GM03348 (cell line): ENCODE measurements around the gene TRIM62.

Experiments
- DNase-seq: peaks from one replicate; pipeline ENCODE4 v3.0.0; 2012; ENCODE audit warnings: low spot score

TRIM62 gene

DNA sequence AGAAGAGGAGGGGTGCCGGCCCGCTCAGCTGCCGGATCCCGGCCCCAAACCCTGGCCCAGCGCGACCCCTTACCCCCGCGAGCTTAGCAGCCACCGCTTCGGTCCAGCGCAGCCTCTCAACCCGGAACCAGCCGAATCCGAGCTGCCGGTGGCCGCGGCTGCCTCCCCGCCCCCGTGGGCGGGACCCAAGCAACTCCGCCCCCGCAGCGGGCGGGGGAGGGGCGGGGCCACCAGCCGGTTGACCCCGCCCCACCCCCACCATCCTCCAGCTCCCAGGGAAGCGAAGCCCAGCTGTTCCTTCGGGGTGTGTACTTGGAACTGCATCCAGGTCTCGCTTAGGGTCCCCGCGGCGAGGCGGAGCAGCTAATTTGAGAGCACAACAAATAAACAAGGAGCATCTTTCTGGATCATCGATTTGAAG lies at the start of gene TRIM62:
TSS of gene TRIM62 (minus strand) at position 123 of the 421 bp plus-strand sequence. CDS start 611 bp downstream, outside the sequence.
- DNase-seq, result peak; percentile 98

DNA sequence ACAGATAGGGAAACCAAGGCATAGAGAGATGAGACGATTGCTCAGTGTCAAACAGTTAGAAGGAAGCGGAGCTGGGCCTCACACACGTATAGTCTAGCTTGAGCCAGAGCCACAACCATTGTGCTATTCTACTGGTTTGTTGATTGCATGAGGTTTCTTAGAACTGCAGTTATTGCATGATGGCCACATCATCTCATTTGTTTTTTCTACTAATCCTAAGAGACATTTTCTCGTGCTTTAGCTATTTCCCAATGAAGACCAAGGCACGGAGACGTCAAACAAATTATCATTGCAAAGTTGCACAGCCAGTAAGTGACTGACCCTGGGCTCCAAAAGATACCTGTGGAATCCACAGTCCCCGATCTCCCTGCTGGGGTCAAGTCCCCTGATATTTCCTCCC lies 49.3 kb upstream of the TRIM62 start:
- no peak for DNase-seq

DNA sequence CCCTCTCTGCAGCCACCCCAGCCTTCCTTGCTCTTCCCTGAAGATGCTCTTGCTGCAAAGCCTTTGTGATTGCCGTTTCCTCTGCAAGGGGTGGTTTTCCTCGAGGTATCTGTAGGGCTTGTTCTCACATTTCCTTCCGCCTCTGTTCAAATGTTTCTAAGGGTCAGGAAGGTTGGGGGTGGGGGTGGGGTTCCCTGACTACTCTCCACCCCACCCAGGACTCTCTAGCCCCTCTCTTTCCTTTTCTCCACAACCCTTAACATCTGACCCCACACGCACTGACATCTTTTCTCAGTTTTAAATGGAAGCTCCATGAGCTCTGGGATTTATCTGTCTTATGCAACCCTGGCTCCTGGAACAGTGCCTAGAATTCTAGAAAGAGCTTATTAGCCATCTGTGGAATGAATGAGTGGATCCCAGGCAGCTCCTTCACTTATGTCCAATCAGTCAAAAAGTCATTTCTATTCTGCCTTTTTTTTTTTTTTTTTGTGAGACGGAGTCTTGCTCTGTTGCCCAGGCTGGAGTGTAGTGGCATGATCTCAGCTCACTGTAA lies 47.2 kb upstream of the TRIM62 start:
- peak; percentile 88 for DNase-seq

DNA sequence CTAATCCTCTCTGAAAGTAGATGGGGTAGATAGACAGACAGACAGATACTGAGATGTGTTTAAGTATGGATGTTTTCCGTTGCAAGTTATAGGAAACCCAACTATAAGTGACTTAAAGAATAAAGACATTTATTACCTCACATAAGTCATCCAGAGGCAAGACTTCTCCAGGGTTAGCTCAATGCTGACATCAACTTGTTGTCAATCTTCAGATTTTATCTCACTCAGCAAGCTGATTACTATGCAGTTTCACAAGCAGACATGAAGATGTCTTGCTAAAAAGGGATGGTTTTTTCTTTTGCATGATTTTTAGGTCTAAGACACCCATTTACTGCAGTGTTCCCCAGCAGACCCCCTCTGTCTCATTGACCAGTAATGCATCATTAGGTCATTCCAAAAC lies 43.7 kb upstream of the TRIM62 start:
- DNase-seq, result no peak

DNA sequence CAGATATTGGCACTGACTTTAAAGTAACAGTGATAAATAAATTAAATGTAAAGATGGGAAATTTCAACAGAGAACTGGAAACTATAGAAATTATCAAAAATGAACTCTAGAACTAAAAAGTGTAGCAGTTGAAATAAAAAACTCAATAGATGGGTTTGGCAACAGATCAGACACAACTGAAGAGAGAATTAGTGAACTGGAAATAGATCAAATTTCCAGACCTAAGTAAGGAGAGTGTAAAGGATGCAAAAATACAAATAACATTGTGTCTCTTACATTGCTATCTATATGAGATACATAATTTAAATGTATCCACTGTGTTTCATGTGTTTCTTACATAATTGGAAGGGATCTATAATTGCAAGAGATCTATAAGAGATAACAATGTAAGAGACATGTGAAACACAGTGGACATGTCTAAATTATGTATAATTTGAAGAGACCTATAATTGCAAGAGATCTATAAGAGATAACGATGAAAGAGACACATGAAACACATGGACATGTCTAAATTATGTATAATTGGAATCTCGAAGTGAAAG lies 42.4 kb upstream of the TRIM62 start:
- no peak for DNase-seq

DNA sequence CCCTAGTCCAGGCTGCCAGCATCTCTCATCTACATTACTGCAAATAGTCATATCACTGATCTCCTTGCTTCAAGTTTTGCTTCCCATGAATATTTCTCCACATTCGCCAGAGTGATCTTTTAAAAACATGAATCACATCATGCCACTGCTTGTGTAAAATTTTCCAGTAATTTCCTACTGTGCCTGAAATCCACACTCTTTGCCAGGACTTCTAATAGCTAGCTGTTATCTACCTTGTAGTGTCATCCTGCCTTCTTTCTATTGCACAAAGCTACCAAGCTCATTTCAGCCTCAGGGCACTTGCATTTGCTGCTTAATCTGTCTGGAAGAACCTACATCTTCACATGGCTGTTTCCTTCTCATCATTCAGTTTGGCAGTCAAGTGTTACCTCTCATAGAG lies 40.5 kb upstream of the TRIM62 start:
- DNase-seq, result no peak

DNA sequence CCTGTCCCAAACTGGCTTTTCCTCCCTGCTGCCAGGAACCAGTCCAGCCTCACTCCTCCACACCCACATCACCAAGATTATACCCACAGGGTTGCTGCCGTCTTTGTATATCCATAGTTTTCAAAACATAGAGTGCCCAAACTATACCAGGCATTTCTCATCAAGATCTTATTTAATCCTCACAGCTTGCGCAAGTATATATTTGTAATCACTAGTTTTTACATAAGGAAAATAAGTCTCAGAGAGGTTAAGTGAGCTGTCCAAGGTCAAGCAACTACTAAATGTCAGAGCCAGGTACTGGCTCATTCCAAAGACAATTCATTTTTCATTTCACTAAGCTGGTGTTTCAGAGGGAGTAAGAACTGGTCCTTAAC lies 39.5 kb upstream of the TRIM62 start:
- DNase-seq, result no peak

DNA sequence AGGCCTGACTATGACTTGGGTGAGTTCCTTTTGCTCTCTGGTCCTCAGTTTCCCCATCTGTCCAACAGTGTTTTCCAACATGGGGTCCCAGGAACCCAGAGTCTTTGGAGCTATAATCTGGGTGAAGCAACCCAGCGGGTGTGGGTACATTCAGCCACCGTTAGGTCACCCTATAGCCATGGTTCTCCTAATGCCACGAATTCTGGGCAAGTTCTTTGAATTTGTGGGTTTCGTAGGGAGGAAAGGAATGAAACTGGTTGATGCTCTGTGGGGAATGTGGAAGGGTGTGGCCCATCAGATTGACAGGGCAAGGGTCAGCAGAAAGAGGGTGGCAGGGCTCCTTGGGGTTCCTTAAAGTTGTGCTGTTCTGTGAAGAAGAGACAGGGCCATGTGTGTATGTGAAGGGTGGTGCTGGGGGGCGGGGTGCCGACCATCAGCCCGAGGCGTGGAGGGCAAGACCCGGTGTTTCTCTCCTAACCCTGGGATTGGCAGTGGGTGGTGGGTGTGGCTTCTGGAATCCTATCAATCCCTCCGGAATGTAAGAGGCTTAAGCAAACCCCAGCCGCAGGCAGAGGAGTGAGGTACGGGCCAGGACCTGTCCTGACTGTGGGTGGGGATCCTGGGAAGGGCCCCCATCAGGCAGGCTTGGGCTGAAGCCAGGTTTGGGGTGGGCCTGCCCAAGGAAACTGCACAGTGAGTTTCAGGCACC lies 39.0 kb upstream of the TRIM62 start:
- DNase-seq, result no peak

DNA sequence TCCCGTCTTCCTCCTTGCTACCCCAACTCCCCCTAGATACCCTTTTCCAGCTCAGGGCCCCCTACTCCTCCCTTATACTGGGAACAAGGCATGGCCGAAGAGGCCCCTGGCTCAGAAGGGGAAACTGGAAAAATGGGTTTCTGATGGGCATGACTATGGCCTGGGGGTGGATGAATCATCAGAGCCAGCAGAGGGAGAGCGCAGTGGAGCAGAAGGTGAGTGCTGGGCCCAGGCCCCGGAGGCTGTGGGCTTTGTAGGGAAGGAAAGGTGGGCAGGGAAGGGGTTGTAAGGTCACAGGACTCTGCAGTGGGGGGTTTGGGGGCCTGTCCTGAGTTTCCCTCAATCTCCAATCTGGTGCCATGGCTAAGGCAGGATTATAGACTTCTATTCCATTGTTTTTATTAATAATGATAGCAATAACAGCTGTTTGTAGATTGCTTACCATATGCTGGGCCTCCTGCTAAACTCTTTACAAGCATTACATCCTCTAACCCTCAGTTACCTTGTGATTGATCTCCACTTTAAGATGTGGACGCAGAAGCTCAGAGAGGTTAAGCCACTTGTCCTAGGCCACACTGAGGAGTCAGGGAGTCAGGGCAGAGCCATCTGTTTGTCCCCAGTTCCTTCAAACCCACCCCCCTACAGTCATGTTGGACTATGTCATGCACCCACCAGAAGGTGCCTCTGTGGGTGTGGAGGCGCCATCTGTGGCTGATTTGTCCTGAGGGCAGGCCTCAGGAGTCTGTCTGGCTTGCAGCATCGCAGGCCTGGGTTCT lies 38.2 kb upstream of the TRIM62 start:
- DNase-seq, result peak; percentile 31

DNA sequence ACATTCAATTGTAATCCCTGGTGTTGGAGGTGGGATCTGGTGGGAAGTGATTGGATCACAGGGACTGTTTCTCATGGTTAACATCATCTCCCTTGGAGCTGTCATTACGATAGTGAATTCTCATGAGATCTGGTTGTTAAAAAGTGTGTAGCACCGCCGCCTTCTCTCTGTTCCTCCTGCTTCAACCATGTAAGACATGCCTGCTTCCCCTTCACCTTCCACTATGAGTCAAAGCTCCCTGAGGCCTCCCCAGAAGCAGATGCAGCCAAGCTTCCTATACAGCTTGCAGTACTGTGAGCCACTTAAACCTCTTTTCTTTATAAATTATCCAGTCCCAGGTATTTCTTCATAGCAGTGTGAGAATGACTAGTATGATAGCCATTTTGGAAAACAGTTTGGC lies 30.1 kb upstream of the TRIM62 start:
- no peak for DNase-seq

DNA sequence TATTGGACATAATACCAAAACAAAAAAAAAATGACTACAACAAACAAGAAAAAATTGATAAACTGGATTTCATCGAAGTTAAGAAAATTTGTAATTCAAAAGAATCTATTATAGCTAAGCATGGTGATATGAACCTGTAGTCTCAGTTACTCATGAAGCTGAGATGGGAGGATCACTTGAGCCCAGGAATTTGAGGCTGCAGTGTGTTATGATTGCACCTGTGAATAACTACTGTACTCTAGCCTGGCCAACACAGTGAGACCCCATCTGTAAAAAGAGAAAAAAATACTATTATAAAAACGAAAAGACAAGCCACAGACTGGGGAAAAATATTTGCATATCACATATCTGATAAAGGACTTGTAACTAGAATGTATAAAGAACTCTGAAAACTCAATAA lies 24.5 kb upstream of the TRIM62 start:
- no peak for DNase-seq

DNA sequence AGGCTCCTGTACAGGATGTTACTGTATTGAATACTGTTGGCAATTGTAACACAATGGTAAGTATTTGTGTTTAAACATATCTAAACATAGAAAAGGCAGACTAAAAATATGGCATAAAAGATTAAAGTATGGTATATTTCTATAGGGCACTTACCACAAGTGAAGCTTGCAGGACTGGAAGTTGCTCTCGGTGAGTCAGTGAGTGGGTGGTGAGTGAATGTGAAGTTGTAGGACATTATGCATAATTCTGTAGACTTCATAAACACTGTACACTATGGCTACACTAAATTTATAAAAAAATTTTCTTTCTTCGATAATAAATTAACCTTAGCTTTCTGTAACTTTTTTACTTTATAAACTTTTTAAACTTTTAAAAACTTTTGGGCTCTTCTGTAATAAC lies 13.7 kb upstream of the TRIM62 start:
- DNase-seq, result no peak

DNA sequence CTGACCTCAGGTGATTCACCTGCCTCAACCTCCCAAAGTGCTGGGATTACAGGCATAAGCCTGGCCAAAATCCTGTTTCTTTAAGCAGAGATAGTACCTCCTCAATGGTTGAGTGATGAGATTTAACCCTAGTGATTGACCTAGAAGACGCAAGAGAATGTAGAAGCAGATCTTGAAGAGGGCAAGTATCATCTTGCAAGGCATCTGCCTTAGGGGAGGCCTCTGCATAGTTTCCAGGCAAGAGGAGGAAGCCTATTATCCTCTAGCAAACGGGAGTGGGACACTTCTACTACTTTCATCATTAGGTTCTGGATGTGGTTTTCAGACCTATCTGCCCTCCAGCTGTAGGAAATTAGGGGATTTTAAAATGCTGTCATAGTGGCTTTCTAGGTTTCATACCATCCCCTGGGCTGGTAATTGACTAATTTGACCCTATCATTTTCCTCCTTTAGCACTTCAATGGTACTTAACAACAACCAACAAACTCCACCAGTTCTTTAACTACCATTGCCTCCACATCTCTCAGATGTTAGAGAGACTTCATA lies 10.0 kb upstream of the TRIM62 start:
- DNase-seq, result no peak

DNA sequence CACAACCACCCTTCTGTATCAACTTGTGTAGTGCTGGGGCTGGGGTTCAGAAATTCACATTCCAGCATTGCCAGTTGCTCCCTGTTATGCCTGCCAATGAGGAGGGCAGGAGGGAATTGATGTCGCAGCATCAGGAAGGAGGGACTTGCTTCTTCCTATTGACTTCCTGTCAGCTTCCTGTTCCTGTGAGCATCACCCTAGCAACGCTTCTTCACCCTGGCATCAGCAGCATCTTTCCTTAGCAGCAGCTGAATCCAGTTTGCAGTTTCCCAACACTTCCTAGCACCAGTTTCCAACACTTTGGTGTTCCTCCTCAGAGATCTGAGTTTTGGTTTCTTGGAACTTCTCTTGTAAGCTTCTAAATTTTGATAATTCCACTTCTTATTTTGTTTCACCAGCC lies 8.9 kb upstream of the TRIM62 start:
- DNase-seq, result no peak

DNA sequence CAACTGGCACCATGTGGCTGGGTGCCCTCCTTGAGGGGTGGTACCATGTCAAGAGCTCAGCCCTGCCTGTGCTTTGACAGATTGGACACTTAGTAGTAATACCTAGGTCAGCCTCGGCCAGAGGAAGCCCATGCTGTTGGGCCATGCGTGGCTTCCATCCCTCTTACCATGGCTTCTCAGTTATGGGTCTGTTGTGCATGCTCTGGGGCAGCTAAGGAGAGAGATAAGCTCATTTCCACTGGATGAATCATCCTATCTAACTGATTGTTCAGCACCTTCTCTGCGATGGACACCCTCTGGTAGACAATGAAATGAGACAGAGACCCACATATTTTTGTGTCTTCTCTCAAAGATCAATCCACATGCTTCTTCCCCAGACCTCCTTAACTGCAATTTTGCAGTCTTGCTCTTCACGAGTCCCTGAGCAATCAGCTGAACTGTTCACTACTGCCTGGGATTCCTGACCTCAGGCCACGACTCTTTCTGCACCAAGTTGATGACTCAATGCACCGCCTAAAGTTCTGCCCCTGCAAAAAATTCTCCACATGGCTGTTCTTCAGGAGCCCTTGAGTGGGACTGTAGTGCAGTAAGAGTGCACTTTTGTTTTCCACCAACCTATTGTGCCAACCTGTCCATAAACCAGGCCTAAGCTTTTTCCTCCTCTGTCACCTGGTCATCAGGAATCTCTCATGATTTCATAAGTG lies 6.9 kb upstream of the TRIM62 start:
- no peak for DNase-seq

DNA sequence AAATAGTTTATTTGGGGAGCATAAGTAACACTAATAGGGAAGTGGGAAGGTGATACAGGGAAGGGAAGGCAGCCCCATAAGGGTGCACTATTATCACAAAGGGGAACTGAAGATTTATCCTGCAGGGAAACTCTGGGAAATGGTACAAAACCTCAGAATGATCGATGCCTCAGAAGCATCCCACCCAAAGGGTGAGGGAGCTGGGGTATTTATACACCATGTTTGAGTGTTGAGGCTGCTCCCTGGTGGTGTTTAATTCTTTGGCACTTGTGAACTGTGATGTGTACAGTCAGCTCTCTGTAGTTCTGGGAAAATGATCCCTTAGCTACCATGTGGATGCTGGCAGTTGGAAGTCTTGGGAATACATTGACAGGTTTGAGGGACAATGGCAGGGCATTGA lies 5.1 kb upstream of the TRIM62 start:
- no peak for DNase-seq

DNA sequence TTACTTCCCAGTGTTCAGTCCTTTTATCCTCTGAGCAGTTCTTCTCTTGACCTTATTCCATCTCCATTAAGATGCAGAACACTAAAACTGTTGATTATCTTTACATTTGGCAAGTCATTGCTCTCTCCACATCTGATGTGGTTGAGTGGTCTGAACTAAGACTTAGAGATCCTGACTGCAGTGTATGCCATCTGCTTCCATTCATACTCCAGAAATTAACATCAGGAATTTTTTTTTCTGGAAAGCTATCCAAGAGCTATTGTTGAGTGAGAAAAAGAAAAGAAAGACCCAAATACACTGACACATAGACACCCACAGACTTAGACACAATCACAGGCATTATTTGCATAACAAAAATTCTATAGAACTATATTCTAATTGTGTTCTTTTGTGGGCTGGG lies 3.7 kb upstream of the TRIM62 start:
- no peak for DNase-seq

DNA sequence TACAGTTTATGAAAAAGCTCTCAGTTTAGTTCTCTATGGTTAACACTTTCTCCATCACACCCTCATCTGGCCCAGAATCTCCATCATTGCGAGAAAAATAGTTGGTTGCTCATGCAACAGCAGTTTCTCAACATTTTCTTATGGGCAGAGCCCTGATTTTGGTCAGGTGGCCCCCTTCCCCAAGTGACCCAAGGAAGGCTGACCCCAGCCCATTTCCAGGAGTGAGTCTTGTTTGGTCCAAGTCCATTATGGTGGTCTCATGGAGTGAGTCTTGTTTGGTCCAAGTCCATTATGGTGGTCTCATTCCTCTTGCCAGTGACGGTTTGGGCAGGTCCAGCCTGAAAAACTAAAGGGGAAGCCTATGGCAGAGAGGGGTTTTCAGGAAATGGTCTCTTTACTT lies 1.5 kb upstream of the TRIM62 start:
- DNase-seq, result no peak

DNA sequence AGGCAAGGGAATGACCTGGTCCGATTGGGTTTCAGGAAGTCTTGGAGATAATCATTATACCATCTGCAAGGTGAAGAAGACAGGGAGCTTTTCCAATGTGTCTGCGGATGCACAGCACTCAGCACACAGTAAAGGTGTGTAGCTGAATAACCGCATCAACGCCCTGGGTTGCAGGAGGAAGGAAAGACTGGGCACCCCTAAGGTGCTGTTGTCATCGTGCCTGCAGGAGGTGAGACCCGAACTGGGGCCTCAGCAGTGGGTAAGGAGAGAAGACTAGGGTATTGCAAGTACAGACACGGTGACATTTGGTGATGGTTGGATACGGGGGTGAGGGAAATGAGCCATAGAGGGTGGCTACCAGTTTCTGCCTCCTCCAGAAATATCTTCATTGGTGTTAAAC lies 1.1 kb upstream of the TRIM62 start:
- no peak for DNase-seq

DNA sequence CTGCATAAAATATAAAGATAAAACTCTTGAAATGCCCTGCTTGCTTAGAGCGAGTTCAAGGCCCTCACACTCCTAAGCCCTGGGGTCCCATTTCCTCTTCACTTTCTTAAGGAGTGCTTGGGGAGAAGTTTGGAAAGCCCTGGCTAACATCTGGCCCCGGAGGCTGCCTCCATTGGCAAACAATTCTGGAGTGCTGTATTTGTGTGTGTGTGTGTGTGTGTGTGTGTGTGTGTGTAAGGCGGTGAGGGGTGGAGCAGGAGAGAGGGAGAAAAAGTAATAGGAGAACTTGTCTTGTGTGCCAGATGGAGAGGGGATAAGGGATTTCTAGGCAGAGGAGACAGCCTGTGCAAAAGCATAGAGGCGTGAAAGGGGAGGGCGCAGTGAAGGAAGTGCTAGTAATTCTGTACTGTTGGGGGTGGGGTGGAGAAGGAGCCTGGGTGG lies 578 bp upstream of the TRIM62 start:
- peak; percentile 55 for DNase-seq

DNA sequence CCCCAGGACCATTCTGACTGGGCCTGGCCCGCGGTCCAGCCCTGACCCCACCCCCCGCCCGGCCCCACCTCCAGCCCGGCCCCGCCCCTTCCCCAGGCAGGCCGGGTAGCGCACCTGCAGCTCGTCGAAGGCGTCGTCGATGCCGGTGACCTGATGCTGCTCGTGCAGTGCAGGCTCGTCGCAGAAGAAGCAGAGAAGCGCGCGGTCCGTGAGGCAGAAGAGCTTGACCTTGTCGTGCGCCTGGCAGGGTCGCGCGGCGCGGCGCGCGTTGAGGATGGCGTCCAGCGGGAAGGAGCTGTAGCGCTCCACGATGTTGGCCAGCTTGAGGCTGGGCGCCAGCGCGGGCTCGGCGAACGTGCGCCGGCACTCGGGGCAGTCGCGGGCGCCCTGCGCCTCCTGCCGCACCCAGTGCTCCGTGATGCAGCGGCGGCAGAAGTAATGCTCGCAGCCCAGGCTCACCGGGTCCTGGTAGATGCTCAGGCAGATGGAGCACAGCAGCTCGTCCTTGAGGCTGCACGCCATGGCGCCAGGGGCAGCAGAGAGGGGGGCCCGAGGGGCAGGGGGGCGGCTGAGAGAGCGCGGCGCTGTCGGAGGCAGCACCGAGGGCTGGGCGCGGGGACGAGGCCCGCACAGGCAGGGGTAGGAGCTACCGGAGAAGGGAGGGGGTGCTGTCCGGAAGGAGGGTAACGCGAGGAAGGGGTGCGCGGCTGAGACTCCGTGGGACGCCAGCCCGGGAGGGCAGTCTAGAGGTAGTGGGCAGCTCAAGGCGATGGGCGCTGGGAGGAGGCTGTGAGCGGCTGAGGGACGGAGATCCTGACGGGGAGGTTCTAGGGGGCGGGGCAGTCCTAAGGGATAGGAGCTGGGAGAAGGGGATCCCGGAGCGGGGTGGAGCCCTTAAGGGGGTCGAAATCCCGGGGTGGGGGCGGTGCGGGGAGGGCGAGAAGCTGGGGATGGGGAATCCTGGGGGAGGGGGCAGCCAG lies 642 bp downstream of the TRIM62 start:
- peak; percentile 74 for DNase-seq
